K562 (cell line): ENCODE results near the gene H2BK1. TPM values are rescaled to one million over a fixed set of nuclear protein-coding genes. Genes with fewer than 3 reads are reported as not detected.

Experiments
- ARNT ChIP-seq, 2 experiments: fragments of 450-650 bp; IDR thresholded peaks; 2 replicates each; pipeline ENCODE4 v1.6.1; 2016; ENCODE audit warnings: mild to moderate bottlenecking in 1 of 2
- COPS2 ChIP-seq: fragments of 450-650 bp; conservative IDR thresholded peaks from 2 replicates; pipeline ENCODE4 v1.6.1; 2016; ENCODE audit warnings: mild to moderate bottlenecking, moderate library complexity
- E2F4 ChIP-seq: sonication (generic); formaldehyde crosslinking; IDR thresholded peaks from 2 replicates; pipeline ENCODE4 v1.8.0; 2022; ENCODE audit warnings: mild to moderate bottlenecking, low read depth, missing genetic modification reagents
- ESRRA ChIP-seq: fragments of 450-650 bp; IDR thresholded peaks from 2 replicates; pipeline ENCODE4 v1.6.1; 2014; ENCODE audit warnings: low read depth, mild to moderate bottlenecking, moderate library complexity, borderline replicate concordance
- EWSR1 ChIP-seq: fragments of 450-650 bp; IDR thresholded peaks from 2 replicates; pipeline ENCODE4 v1.6.1; 2018; ENCODE audit warnings: borderline replicate concordance, mild to moderate bottlenecking, low read depth, moderate library complexity; ENCODE audit not compliant: partially characterized antibody
- MITF ChIP-seq: IDR thresholded peaks from 2 replicates; pipeline ENCODE4 v1.6.1; 2014; ENCODE audit warnings: antibody characterized with exemption
- PHF21A ChIP-seq: fragments of 450-650 bp; IDR thresholded peaks from 2 replicates; pipeline ENCODE4 v1.6.1; 2017; ENCODE audit warnings: low read depth, borderline replicate concordance
- POLR3A ChIP-seq: IDR thresholded peaks from 2 replicates; pipeline ENCODE4 v1.6.1; 2011; ENCODE audit warnings: borderline replicate concordance, mild to moderate bottlenecking, moderate library complexity; ENCODE audit not compliant: insufficient read length, insufficient read depth; ENCODE audit errors: extremely low read depth
- SNAPC5 ChIP-seq: fragments of 250-450 bp; sonication (Bioruptor Pico); IDR thresholded peaks from 2 replicates; pipeline ENCODE4 v1.8.0; 2021; ENCODE audit warnings: moderate library complexity, mild to moderate bottlenecking, inconsistent platforms
- TFAP4 ChIP-seq: sonication (generic); formaldehyde crosslinking; IDR thresholded peaks from 2 replicates; pipeline ENCODE4 v1.8.0; 2022; ENCODE audit warnings: missing genetic modification reagents, mild to moderate bottlenecking, moderate library complexity, borderline replicate concordance
- ZNF3 ChIP-seq: fragments of 250-450 bp; sonication (Bioruptor Pico); IDR thresholded peaks from 2 replicates; pipeline ENCODE4 v1.5.0; 2021; ENCODE audit warnings: mild to moderate bottlenecking, moderate library complexity
- ZNF318 ChIP-seq, 2 experiments: fragments of 450-650 bp; IDR thresholded peaks; 2 replicates each; pipeline ENCODE4 v1.6.1; 2016; ENCODE audit warnings: mild to moderate bottlenecking in 2 of 2, borderline replicate concordance in 1 of 2, low read depth in 1 of 2, moderate library complexity in 1 of 2
- ZNF696 ChIP-seq: fragments of 250-450 bp; sonication (Bioruptor Pico); conservative IDR thresholded peaks from 2 replicates; pipeline ENCODE4 v1.4.0; 2020; ENCODE audit warnings: mild to moderate bottlenecking, moderate library complexity
- polyA plus RNA-seq, 8 experiments: library from polyadenylated mRNA; depleted of rRNA in 4 of 8; stranded (reverse) in 5 of 8; unstranded in 3 of 8; fragments of >200 nt; fragmentation: Nextera tagmentation in 2 of 8; fragmentation: Illumina TruSeq in 1 of 8; extraction: Ambion mirVana in 2 of 8; extraction: Trizol in 1 of 8; gene quantifications; 2 replicates each; pipeline versions ENCODE4 v1.2.1 to v1.2.3, GENCODE V29; 2011 to 2014; ENCODE audit warnings: inconsistent platforms in 1 of 8, missing spikeins in 1 of 8
- total RNA-seq, 7 experiments: library from RNA; depleted of rRNA in 6 of 7; stranded (reverse); fragments of >200 nt in 6 of 7; fragmentation: Illumina TruSeq in 2 of 7; extraction: Trizol in 2 of 7; gene quantifications; 2 replicates each; pipeline versions ENCODE4 v1.2.1 to v1.2.3, GENCODE V29; 2011 to 2021; ENCODE audit warnings: low replicate concordance in 1 of 7

The H2BK1 gene
- total and polyA plus RNA-seq, 9 of the 15 experiments (the other 6 are each of a cell fraction or from before 2014, with no cell fraction given) = not detected

- TF ChIP-seq ARNT (IDR thresholded peaks at IDR 0.05) (peak in 1 of 2 experiments; percentile 61; a peak in 1 of 4 replicates), ZNF3 (CRISPR knock-in tag) (no peak), TFAP4 (peak; percentile 34; the same call in 1 of the 2 replicates), ZNF696 (CRISPR knock-in tag) (no peak), E2F4 (CRISPR knock-in tag) (no peak), SNAPC5 (CRISPR knock-in tag) (no peak), ZNF318 (IDR thresholded peaks at IDR 0.05; ENCODE audit: borderline replicate concordance in 1 of 2, low read depth in 1 of 2) (no peak), MITF (no peak), COPS2 (no peak), PHF21A (no peak; the same call in 1 of the 2 replicates), EWSR1 (no peak), ESRRA (peak; percentile 66; the same call in 1 of the 2 replicates), POLR3A (no peak)
Measured at GRCh38 chr7:151168003-151168786, 42.1 kb downstream of the H2BK1 start (continued).
